Head of caudate nucleus (tissue), 42 donors: ENCODE data around the gene MEIOSIN.

Experiments used
- DNase-seq, 42 donors: peaks; one replicate each; pipeline versions ENCODE4 v3.0.0 to v3.0.0-alpha.2; 2020 to 2021; ENCODE audit warnings: mixed read lengths in 7 of 42
- intact Hi-C: fragments of 100-400 bp; cut with DNase I; formaldehyde crosslinking; loops from one replicate; pipeline ENCODE4 v1.15.0; 2022

Gene MEIOSIN

GRCh38 chr19:45772912-45773311 is 39.7 kb downstream of the MEIOSIN start:
- no peak for DNase-seq
- intact Hi-C loops = no loop called here

GRCh38 chr19:45773384-45773783 is 40.1 kb downstream of the MEIOSIN start:
- intact Hi-C loops = no loop called here
- DNase-seq = no peak

GRCh38 chr19:45774765-45775164 is 41.5 kb downstream of the MEIOSIN start:
- no peak for DNase-seq
- intact Hi-C loops = no loop called here

DNA sequence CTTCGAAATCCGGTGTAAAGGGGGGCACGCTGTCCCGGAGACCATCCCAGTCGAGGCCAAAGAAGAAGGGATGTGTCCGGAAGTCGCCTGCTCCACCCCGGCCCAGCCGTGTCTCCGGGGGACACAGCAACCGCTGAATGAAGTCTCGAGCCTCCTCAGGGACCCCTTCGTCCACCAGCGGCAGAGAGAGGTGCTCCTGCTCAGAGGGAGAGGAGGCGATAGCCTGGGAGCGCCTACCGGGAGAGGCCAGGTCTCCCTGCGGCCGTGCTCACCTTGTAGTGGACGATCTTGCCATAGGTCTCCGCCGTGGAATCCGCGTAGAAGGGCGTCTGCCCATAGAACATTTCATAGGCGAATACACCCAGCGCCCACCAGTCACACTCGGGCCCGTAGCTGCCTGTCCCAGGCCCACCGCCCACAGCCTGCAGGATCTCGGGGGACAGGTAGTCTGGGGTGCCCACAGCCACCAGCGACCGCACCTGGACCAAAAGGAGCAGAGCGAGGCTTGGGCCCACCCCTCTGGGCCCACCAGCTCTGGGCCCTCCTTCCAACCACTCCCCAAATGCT is 44.2 kb downstream of the MEIOSIN start:
- DNase-seq = no peak
- intact Hi-C loops = no loop called here

DNA sequence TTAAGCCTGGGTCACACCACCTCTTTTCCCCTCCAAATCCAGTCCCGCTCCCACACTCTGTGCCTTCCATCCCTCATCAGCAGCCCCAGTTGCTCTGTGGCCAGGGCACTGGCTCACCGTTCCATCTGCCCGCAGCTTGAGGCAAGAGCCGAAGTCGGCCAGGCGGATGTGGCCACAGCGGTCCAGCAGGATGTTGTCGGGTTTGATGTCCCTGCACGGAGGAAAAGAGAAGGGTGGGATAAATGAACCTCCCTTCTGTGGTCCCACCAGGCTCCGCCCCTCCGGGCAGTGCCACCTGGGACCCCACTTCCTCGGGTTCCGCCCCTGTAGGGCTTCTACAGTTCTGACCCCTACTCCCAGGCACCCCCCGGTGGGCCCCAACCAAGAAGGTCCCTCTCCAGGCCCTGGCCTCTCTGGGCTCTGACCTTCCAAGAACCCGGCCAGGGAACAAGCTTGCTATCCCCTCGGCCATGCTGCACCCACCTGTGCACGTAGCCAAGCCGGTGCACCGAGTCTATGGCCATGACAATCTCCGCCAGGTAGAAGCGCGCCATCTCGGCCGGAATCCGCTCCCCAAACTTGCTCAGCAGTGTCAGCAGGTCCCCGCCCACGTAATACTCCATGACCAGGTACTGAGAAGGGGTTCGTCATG is 44.9 kb downstream of the MEIOSIN start:
- DNase-seq = no peak
- intact Hi-C loops = no loop called here

GRCh38 chr19:45779231-45780145 is 46.2 kb downstream of the MEIOSIN start:
- DNase-seq = no peak
- intact Hi-C loops = no loop called here

- no peak for DNase-seq
- intact Hi-C loops = no loop called here
Observed at GRCh38 chr19:45780146-45780447, 46.9 kb downstream of the MEIOSIN start.

- no peak for DNase-seq
- intact Hi-C loops = no loop called here
Observed at GRCh38 chr19:45780448-45781213, 47.4 kb downstream of the MEIOSIN start.

DNA sequence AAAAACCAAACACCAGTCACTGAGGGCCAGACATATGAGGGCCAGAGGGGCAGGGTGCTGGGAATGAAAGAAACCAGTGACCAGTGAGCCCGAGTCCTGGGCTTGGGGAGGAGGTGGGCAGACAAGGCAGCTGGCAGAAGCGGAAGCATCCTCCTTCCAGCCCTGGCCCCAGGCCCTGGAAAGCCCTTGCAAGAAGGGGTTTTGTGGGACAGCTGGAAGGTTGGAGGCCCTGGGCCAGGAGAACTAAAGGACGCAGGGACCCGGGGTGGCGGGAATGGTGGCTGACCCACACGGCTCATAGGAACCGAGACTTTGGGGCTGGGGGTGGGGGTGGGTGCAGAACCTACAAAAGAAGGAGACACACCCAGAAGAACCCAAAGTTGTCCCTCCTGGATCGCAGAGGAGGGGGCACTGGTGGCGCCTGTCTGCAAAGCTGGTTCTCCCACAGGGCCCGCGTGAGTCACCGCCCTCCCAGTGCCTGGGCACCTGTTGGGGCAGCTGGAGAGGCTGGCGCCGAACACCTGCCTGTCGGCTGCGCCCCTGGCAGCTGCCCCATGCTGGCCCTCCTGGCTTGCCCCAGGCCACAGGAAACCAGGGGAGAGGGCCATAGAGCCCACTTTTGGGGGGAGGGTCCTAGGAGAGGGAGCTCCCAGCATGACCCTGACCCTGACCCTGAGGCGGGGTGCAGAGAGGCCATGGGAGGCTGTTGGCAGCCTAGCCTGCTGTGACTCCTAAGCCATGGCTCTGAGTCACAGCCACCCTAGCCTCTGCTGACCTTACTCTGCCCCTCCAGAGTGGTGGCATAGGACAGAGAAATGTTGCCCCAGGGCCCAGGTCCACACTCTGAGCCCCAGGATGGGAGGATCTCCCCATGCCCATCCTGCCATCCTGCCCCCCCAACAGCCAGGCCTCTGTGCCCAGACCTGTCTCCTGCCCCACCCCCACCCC is 48.2 kb downstream of the MEIOSIN start:
- intact Hi-C loops = no loop called here

DNA sequence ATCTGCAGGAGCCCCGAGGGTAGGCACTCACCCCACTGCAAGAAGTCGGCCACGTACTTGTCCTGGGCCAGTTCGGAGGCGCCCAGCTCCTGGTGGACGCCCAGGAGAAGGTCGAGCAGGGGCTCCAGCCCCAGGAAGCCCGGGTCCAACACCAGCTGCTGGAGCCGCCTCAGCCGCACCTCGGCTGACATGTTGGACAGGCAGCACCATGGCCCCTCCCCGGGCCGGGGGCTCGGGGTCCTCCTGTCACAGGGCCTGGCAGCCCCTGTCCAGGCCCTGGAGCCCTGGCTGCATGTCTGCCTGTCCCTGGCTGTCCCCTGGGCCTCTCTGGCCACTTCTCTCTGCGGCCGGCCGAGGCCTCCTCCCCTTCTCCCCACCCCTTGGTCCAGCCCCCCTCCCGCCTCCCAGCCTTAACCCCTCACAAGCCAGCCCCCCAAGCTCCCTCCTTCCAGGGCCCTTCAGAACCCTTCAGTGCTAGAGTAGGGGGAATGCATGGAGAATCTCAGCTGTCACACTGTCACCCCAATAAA is 49.0 kb downstream of the MEIOSIN start, which contains the start of gene DMPK:
Gene DMPK, minus strand, starts transcription at position 329 of the 530 bp plus-strand sequence. Its CDS starts 138 bp downstream, at position 191.
- intact Hi-C loops = no loop called here
- DNase-seq = peak in 8 of 42 donors; percentile 27 to 61 (median 40)

More for the DNA sequence above, 48.2 kb downstream of the MEIOSIN start:
- DNase-seq = peak in 2 of 42 donors; percentile 19 to 23

DNA sequence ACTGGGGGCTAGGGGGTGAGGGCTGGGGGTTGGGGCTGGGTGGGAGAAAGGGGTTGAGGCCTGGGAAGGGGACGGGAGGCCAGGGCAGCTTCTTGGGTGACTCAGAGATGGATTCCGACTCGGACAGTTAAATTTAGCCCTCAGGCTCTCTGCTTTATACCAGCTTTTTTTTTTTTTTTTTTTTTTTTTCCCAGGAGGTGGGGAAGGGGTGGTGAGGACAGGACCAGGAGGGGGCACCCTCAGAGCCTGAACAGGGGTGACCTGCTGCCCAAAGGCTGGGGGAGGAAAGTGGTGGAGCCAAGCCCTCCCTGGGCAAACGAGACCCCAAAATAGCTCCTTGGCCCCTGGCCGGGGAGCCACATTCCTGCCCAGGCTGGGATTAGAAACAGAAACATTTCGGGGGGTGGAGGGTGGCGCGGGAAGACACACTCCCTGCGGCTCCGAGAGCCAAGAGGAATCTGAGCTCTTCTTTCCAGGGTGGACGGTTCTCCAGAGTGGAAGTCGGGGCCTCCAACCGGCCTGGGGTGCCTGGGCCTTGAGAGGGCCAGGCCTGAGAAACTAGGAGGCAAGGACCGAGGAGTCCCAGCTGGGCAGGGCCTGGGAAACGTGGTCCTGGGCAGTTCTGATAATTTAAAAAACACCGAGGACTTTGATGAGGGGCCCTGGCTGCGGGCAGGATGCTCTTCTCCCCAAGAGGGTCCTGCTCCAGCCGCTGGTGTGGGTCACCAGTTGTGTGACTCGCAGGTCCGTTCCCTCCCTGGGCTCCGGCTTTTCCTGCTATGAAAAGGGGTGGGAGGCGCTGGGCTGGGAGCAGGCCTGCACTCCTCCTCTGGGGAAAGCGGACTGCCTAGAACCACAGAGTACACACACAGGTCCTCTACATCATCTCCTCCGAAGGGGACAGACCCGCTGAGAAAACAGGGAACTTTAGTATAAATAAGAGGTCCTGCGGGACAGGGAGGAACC is 49.9 kb downstream of the MEIOSIN start:
- intact Hi-C loops = no loop called here
- DNase-seq = no peak

- intact Hi-C loops = no loop called here
- no peak for DNase-seq
Observed at GRCh38 chr19:45784096-45784495, 50.9 kb downstream of the MEIOSIN start.

DNA sequence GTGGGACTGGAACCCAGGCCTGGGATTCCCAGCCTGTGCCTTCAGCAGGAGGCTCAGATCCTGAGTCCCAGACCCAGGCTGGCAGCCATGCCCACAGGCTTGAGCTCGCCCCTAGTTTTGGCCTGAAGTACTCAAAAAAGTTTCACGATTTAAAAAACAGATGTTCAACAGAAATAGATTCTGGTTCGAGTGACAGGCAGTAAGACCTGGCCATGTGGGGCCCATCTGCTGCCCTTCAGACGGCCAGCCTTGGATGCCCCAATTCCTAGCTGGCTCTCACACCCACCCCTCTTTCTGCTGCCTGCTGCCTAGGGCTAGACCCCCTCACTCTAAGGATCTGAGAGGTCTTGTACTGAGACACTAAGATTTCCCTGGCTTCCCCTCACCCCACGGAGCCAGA is 51.9 kb downstream of the MEIOSIN start:
- intact Hi-C loops = no loop called here
- DNase-seq = no peak

GRCh38 chr19:45785781-45786532 is 52.7 kb downstream of the MEIOSIN start:
- no peak for DNase-seq
- intact Hi-C loops = no loop called here

- intact Hi-C loops = no loop called here
Observed at GRCh38 chr19:45786533-45786894, 53.3 kb downstream of the MEIOSIN start.

DNA sequence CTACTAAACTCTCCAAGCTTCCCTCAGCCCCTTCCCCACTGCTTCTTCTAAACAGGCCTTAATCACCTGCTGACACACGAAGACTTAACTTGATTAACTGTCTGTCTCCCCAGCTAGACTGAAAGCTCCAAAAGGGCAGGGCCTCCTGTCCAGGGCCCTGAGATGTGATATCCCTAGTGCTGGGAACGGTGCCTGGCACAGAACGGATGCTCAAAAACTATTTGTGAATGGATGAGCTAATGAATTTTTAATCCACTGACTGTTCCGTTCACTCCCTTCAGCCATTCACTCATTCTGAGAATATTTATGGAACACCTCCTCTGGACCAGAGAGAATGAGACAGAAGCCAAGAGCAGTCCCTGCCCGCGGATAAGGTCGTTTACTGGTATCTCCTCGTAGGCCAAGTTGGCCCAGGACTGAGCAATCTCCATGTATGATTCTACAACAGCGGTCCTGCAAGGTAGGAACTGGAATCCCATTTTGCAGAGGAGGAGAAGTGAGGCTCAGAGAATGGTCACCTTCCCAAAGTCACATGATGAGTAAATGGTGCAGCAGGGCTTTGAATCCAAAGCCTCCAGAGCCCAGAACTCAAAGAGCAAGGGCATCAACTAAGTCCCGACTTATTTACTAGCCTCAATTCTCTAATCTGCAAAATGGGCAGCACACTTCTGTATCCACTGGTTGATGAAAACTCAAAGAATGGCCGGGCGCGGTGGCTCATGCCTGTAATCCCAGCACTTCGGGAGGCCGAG is 56.0 kb downstream of the MEIOSIN start:
- intact Hi-C loops = no loop called here
- no peak for DNase-seq

More at GRCh38 chr19:45786533-45786894, 53.3 kb downstream of the MEIOSIN start:
- no peak for DNase-seq
